Daoy (cell line): ENCODE results near the gene CPT2. TPM values are rescaled to one million over a fixed set of nuclear protein-coding genes. Genes with fewer than 3 reads are reported as not detected.
A peak's percentile ranks its signal among the peaks of the same experiment; 100 is the strongest.
"Not testable (repeated sequence)": the region's sequence is repeated elsewhere in the genome, so short reads cannot be mapped to it uniquely, and the experiment has no call there.

Experiments used
- DNase-seq: peaks from one replicate; pipeline ENCODE4 v3.0.0-alpha.2; 2015; ENCODE audit warnings: low read depth
- total RNA-seq: library from RNA; depleted of rRNA; stranded (reverse); fragments of >200 nt; shearing (Covaris generic); gene quantifications from 2 replicates; pipeline ENCODE4 v1.2.3, GENCODE V29; 2014

Gene CPT2
- total RNA-seq, 1 experiment from 2014 or later = 13.7 TPM

- peak; percentile 81 for DNase-seq
Observed at GRCh38 chr1:53182111-53182593, 14.5 kb upstream of the CPT2 start.

GRCh38 chr1:53182716-53183094 is 13.9 kb upstream of the CPT2 start:
- no peak for DNase-seq

GRCh38 chr1:53183095-53183990 is 13.3 kb upstream of the CPT2 start:
- DNase-seq = no peak

GRCh38 chr1:53185955-53186297 is 10.7 kb upstream of the CPT2 start:
- DNase-seq = not testable (repeated sequence)

GRCh38 chr1:53186533-53186932 is 10.1 kb upstream of the CPT2 start:
- no peak for DNase-seq

GRCh38 chr1:53187401-53187800 is 9.2 kb upstream of the CPT2 start:
- DNase-seq = no peak

- DNase-seq = no peak
Observed at GRCh38 chr1:53188099-53188498, 8.5 kb upstream of the CPT2 start.

GRCh38 chr1:53189061-53189460 is 7.6 kb upstream of the CPT2 start:
- no peak for DNase-seq

GRCh38 chr1:53190210-53190611 is 6.4 kb upstream of the CPT2 start:
- DNase-seq = no peak

- no peak for DNase-seq
Observed at GRCh38 chr1:53195246-53196016, 1.2 kb upstream of the CPT2 start.

- no peak for DNase-seq
Observed at GRCh38 chr1:53196017-53196484, 573 bp upstream of the CPT2 start.

- DNase-seq = peak; percentile 19
Observed at GRCh38 chr1:53197291-53198200, 922 bp downstream of the CPT2 start.

GRCh38 chr1:53198241-53198651 is 1.6 kb downstream of the CPT2 start:
- DNase-seq = no peak

- DNase-seq = no peak
Observed at GRCh38 chr1:53203466-53203865, 6.8 kb downstream of the CPT2 start.

GRCh38 chr1:53205496-53205895 is 8.9 kb downstream of the CPT2 start:
- DNase-seq = not testable (repeated sequence)

GRCh38 chr1:53206083-53206685 is 9.6 kb downstream of the CPT2 start:
- DNase-seq = not testable (repeated sequence)

- DNase-seq = no peak
Observed at GRCh38 chr1:53206735-53207379, 10.2 kb downstream of the CPT2 start.

- DNase-seq = no peak
Observed at GRCh38 chr1:53207726-53208125, 11.1 kb downstream of the CPT2 start.

GRCh38 chr1:53210352-53210751 is 13.7 kb downstream of the CPT2 start:
- no peak for DNase-seq

- DNase-seq = no peak
Observed at GRCh38 chr1:53210954-53211353, 14.3 kb downstream of the CPT2 start.
